HCT116 (cell line): Measurements from ENCODE around the gene PTPRZ1. TPM values are rescaled to one million over a fixed set of nuclear protein-coding genes. Genes with fewer than 3 reads are reported as not detected.

ENCODE experiments used
- ATAC-seq: fragments of 200-7000 bp; cut with Tn5 transposase; 2 replicates; pipeline ENCODE4 v1.9.1; 2020; ENCODE audit warnings: mild to moderate bottlenecking, moderate library complexity
- BruUV-seq: library from RNA; stranded (reverse); fragments of 400-500 nt; replicated peaks from 2 replicates; lab custom pipeline; 2021; lab: Mats Ljungman, UMichigan
- CTCF ChIA-PET: fragments of 300-600 bp; sonication (Branson Sonifier 250); formaldehyde crosslinking; loops from one replicate; lab custom pipeline; 2021; ENCODE audit warnings: antibody characterized with exemption; lab: Charles Lee
- POLR2A ChIA-PET: fragments of 300-600, 350-600 bp; sonication (Branson Sonifier 250); formaldehyde crosslinking; loops from one replicate; lab custom pipeline; 2021; ENCODE audit warnings: antibody characterized with exemption; lab: Charles Lee
- RAD21 ChIA-PET, 2 experiments: fragments of 300-600 bp; sonication (Branson Sonifier 250); formaldehyde crosslinking; loops; one replicate each; lab custom pipeline; 2023; ENCODE audit warnings: low total read pairs in 2 of 2; ENCODE audit not compliant: uncharacterized antibody in 2 of 2, unreplicated experiment in 2 of 2, low non-redundant PET in 1 of 2; lab: Charles Lee
- DNase-seq: peaks from one replicate; pipeline ENCODE4 v3.0.0-alpha.2; 2010; ENCODE audit warnings: low read depth, low spot score
- H2AFZ ChIP-seq: fragments of 200-600 bp; shearing (Covaris generic), sonication (generic); 2 replicates; pipeline ENCODE4 v1.6.1; 2017; ENCODE audit warnings: low read depth, mixed run types, mixed read lengths, antibody characterized with exemption, low read length; ENCODE audit not compliant: poor library complexity, severe bottlenecking
- H3K27ac ChIP-seq: 2 replicates; pipeline ENCODE4 v1.5.1; 2012; ENCODE audit warnings: low read depth, low read length
- H3K27me3 ChIP-seq: fragments of 200-600 bp; sonication (generic); 2 replicates; pipeline ENCODE4 v1.6.1; 2016; ENCODE audit warnings: mixed run types, low read length, mixed read lengths; ENCODE audit not compliant: insufficient read depth
- H3K36me3 ChIP-seq, 2 experiments: fragments of 200-500 bp in 1 of 2; fragments of 200-600 bp in 1 of 2; sonication (Bioruptor generic) in 1 of 2; sonication (generic) in 1 of 2; 2 replicates each; pipeline versions ENCODE4 v1.5.1 to v1.6.1; 2014 to 2016; ENCODE audit warnings: low read length in 2 of 2, inconsistent platforms in 1 of 2, mixed read lengths in 1 of 2, mixed run types in 1 of 2; ENCODE audit not compliant: insufficient read depth in 2 of 2, control insufficient read depth in 1 of 2
- H3K4me1 ChIP-seq, 2 experiments: fragments of 200-600 bp in 1 of 2; sonication (generic) in 1 of 2; 2 replicates each; pipeline versions ENCODE4 v1.5.1 to v1.6.1; 2012 to 2017; ENCODE audit warnings: low read length in 2 of 2, inconsistent platforms in 1 of 2, mild to moderate bottlenecking in 1 of 2, mixed read lengths in 1 of 2, mixed run types in 1 of 2, moderate library complexity in 1 of 2; ENCODE audit not compliant: insufficient read depth in 2 of 2, control insufficient read depth in 1 of 2
- H3K4me2 ChIP-seq: fragments of 200-600 bp; sonication (generic); 2 replicates; pipeline ENCODE4 v1.6.1; 2017; ENCODE audit warnings: mixed run types, low read length, mixed read lengths
- H3K4me3 ChIP-seq, 2 experiments: fragments of 200-600 bp in 1 of 2; sonication (generic) in 1 of 2; replicated peaks in 1 of 2; 2 replicates each; pipeline ENCODE4 v1.5.1; 2011 to 2016; ENCODE audit warnings: low read length in 2 of 2, control low read depth in 1 of 2, low read depth in 1 of 2, mild to moderate bottlenecking in 1 of 2, mixed read lengths in 1 of 2, mixed run types in 1 of 2
- H3K79me2 ChIP-seq: fragments of 200-600 bp; sonication (generic); 2 replicates; pipeline ENCODE4 v1.6.1; 2017; ENCODE audit warnings: mild to moderate bottlenecking, mixed run types, low read length, moderate library complexity, mixed read lengths; ENCODE audit not compliant: insufficient read depth
- H3K9ac ChIP-seq: fragments of 200-600 bp; sonication (generic); 2 replicates; pipeline ENCODE4 v1.6.1; 2016; ENCODE audit warnings: low read length, mixed read lengths
- H3K9me2 ChIP-seq: fragments of 200-600 bp; sonication (generic), shearing (Covaris generic); 2 replicates; pipeline ENCODE4 v1.6.1; 2017; ENCODE audit warnings: mixed run types, mild to moderate bottlenecking, moderate library complexity; ENCODE audit not compliant: insufficient read depth
- H3K9me3 ChIP-seq, 2 experiments: fragments of 200-500 bp in 1 of 2; fragments of 200-600 bp in 1 of 2; sonication (Bioruptor generic) in 1 of 2; sonication (generic) in 1 of 2; 2 replicates each; pipeline ENCODE4 v1.6.1; 2014 to 2017; ENCODE audit warnings: low read length in 2 of 2, mixed read lengths in 2 of 2, inconsistent platforms in 1 of 2, low read depth in 1 of 2, mild to moderate bottlenecking in 1 of 2, mixed run types in 1 of 2, moderate library complexity in 1 of 2; ENCODE audit not compliant: control insufficient read depth in 1 of 2, insufficient read depth in 1 of 2
- H4K20me1 ChIP-seq: fragments of 200-600 bp; sonication (generic), shearing (Covaris generic); 2 replicates; pipeline ENCODE4 v1.6.1; 2017; ENCODE audit warnings: mixed run types, mild to moderate bottlenecking, moderate library complexity; ENCODE audit not compliant: insufficient read depth
- EGR1 ChIP-seq: IDR thresholded peaks from 2 replicates; pipeline ENCODE4 v1.6.1; 2012; ENCODE audit warnings: low read depth
- ELF1 ChIP-seq: IDR thresholded peaks from 2 replicates; pipeline ENCODE4 v1.6.1; 2012; ENCODE audit warnings: low read depth, borderline replicate concordance
- JUND ChIP-seq: IDR thresholded peaks from 2 replicates; pipeline ENCODE4 v1.6.1; 2012
- POLR2A ChIP-seq: IDR thresholded peaks from 2 replicates; pipeline ENCODE4 v1.7.0; 2011; ENCODE audit warnings: borderline replicate concordance; ENCODE audit not compliant: insufficient read depth, insufficient read length; ENCODE audit errors: extremely low read depth
- RAD21 ChIP-seq: IDR thresholded peaks from 2 replicates; pipeline ENCODE4 v1.6.1; 2012; ENCODE audit warnings: low read depth, mild to moderate bottlenecking
- ZNF274 ChIP-seq: fragments of 200-500 bp; sonication (Bioruptor generic); IDR thresholded peaks from 2 replicates; pipeline ENCODE4 v1.6.1; 2014; ENCODE audit warnings: mild to moderate bottlenecking, low read depth, low read length, inconsistent platforms
- intact Hi-C: fragments of 100-400 bp; cut with micrococcal nuclease; formaldehyde crosslinking; loops from 2 replicates; pipeline ENCODE4 v1.10.0; 2022
- total RNA-seq: library from RNA; stranded (reverse); gene quantifications from one replicate; pipeline ENCODE4 v1.2.1, GENCODE V29; 2021; ENCODE audit not compliant: unreplicated experiment
- TF ChIP-seq, protein P1 (sequence below): IDR thresholded peaks from 2 replicates; pipeline ENCODE4 v1.6.1; 2012; ENCODE audit warnings: low read depth

PTPRZ1 gene
- total RNA-seq, 1 experiment from 2014 or later = 0.25 TPM

DNA sequence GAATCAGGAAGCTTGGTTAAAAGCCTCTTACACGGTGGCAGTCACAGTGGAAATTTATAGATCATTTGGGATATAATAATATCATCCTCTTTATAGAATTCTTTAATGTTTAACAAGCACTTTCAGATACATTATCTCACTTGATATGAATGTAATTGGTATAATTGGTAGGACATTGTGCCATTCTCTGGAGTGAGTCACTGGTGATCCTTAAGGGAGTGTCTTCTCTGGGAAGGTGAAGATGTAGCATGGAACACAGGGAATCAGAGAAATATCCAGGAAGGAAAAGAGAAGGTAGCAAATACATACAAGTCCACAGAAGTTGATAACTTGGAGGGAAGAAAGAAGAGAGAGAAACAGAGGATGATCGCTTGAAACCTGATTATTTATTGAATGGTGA lies 9.8 kb downstream of the PTPRZ1 start:
- Histone ChIP-seq H3K4me3 (no peak overlapping the region), H3K9ac (no peak overlapping the region), H3K79me2 (no peaks in the 10 kb centered on the region), H3K27ac (no peak overlapping the region), H3K4me1 (no peaks in the 10 kb centered on the region), H3K36me3 (no peaks in the 10 kb centered on the region), H3K9me2 (no peaks in the 10 kb centered on the region), H2AFZ (no peak overlapping the region), H4K20me1 (no peaks in the 10 kb centered on the region), H3K27me3 (no peaks in the 10 kb centered on the region), H3K9me3 (no peaks in the 10 kb centered on the region), H3K4me2 (no peak overlapping the region)
- ATAC-seq = no peak
- TF ChIP-seq POLR2A (no peak), RAD21 (no peak), ZNF274 (no peak), JUND (no peak), ELF1 (no peak), EGR1 (no peak)
- TF ChIP-seq, protein P1, sequence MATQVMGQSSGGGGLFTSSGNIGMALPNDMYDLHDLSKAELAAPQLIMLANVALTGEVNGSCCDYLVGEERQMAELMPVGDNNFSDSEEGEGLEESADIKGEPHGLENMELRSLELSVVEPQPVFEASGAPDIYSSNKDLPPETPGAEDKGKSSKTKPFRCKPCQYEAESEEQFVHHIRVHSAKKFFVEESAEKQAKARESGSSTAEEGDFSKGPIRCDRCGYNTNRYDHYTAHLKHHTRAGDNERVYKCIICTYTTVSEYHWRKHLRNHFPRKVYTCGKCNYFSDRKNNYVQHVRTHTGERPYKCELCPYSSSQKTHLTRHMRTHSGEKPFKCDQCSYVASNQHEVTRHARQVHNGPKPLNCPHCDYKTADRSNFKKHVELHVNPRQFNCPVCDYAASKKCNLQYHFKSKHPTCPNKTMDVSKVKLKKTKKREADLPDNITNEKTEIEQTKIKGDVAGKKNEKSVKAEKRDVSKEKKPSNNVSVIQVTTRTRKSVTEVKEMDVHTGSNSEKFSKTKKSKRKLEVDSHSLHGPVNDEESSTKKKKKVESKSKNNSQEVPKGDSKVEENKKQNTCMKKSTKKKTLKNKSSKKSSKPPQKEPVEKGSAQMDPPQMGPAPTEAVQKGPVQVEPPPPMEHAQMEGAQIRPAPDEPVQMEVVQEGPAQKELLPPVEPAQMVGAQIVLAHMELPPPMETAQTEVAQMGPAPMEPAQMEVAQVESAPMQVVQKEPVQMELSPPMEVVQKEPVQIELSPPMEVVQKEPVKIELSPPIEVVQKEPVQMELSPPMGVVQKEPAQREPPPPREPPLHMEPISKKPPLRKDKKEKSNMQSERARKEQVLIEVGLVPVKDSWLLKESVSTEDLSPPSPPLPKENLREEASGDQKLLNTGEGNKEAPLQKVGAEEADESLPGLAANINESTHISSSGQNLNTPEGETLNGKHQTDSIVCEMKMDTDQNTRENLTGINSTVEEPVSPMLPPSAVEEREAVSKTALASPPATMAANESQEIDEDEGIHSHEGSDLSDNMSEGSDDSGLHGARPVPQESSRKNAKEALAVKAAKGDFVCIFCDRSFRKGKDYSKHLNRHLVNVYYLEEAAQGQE = no peak
- CTCF ChIA-PET = no interaction called here
- intact Hi-C loops = no loop called here
- RAD21 ChIA-PET = no interaction called here
- POLR2A ChIA-PET = no interaction called here
- BruUV-seq = no TSS peak
- DNase-seq = no peak
